Upper lobe of right lung (tissue), 1 donor: Measurements from ENCODE around the gene NOTCH1. TPM values are rescaled to one million over a fixed set of nuclear protein-coding genes. Genes with fewer than 3 reads are reported as not detected.
A peak's percentile ranks its signal among the peaks of the same experiment; 100 is the strongest.

Experiments
- ATAC-seq: fragments of 200-7000 bp; cut with Tn5 transposase; one replicate; pipeline ENCODE4 v1.9.1; 2020; ENCODE audit warnings: mild to moderate bottlenecking, moderate library complexity
- DNase-seq: peaks from one replicate; pipeline ENCODE4 v3.0.0-alpha.2; 2020
- H3K27ac ChIP-seq: fragments of 200-600 bp; one replicate; pipeline ENCODE4 v1.8.0; 2022
- H3K27me3 ChIP-seq: fragments of 200-600 bp; one replicate; pipeline ENCODE4 v1.8.0; 2022; ENCODE audit warnings: mild to moderate bottlenecking
- H3K36me3 ChIP-seq: fragments of 200-600 bp; one replicate; pipeline ENCODE4 v1.8.0; 2022
- H3K4me1 ChIP-seq: fragments of 200-600 bp; one replicate; pipeline ENCODE4 v1.8.0; 2022
- H3K4me3 ChIP-seq: fragments of 200-600 bp; one replicate; pipeline ENCODE4 v1.8.0; 2022; ENCODE audit warnings: mild to moderate bottlenecking
- H3K9me3 ChIP-seq: fragments of 200-600 bp; one replicate; pipeline ENCODE4 v1.8.0; 2022
- intact Hi-C: fragments of 100-400 bp; cut with DNase I; formaldehyde crosslinking; loops from one replicate; pipeline ENCODE4 v1.11.0; 2022
- total RNA-seq: library from RNA; stranded (reverse); fragmentation: NEBNext Ultra II Directional; extraction: Animal tissue kit (Norgen Biotek cat#: 25700); gene quantifications from one replicate; pipeline ENCODE4 v1.2.1, GENCODE V29; 2021
- TF ChIP-seq, protein P1 (sequence below): fragments of 200-600 bp; IDR thresholded peaks from one replicate; pipeline ENCODE4 v1.8.0; 2022; ENCODE audit warnings: antibody characterized with exemption
- donor health status: DM: no; HTN: yes; CAD: no; lungs with severe emphysema.

The NOTCH1 gene
- total RNA-seq, 1 donor from 2014 or later = 114 TPM

DNA sequence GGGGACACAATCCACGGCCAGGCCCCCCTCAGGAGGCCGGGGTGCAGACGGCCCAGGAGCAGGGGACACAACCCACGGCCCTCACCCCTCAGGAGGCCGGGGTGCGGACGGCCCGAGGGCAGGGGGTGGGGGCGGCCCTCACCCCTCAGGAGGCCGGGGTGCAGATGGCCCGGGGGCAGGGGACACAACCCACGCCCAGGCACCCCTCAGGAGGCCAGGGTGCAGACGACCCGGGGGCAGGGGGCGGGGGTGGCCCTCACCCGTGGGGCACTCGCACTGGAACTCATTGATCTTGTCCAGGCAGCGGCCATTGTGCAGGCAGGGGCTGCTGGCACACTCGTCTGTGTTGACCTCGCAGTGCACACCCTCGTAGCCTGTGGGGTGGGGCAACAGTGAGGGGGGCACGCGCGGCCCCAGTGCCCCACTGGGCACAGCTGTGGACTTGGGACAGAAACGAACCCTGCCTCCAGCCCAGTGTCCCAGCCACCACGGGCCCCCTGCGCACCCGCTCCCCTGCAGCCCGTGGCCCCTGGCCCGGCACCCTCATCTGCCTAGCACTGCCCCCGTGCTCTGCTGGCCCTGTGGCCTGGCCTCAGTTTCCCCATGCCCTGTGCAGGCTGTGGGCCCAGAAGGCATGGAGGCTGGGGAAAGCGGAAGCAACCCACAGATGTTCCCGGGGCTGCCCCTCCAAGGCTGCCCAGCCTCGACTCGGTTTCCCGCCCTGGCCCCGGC, 28.7 kb downstream of the NOTCH1 start:
- Histone ChIP-seq H3K36me3 (peaks cover 72% of the 10 kb centered on the region), H3K4me1 (peaks cover 27% of the 10 kb centered on the region)

DNA sequence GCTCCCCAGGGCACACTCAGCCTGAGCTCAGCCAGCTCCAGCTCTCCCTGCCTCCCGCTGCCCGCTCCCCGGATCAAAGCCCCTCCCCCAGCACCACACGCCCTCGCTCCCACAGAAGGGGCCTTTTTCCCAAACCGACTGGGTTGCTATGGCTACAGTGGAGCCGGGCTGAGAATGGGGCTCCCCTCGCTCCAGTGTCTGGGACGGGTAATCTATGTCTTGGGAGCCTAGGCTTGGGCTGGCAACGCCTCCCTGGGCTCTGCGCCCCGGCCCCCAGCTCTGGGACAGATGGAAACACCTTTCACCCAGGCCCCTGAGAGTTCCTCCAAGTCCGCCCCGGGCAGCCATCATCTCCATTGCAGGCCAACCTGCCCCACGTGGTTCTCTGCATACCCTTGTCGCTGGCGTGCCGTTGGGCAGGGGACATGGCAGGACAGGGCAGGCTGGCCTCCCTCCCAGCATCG, 29.6 kb downstream of the NOTCH1 start:
- ATAC-seq (no peak), DNase-seq (no peak)
- intact Hi-C loops = no loop called here
- no peaks in the 10 kb centered on the region for H3K9me3 ChIP-seq
- peaks cover 21% of the 10 kb centered on the region for H3K4me1 ChIP-seq
- TF ChIP-seq, protein P1, sequence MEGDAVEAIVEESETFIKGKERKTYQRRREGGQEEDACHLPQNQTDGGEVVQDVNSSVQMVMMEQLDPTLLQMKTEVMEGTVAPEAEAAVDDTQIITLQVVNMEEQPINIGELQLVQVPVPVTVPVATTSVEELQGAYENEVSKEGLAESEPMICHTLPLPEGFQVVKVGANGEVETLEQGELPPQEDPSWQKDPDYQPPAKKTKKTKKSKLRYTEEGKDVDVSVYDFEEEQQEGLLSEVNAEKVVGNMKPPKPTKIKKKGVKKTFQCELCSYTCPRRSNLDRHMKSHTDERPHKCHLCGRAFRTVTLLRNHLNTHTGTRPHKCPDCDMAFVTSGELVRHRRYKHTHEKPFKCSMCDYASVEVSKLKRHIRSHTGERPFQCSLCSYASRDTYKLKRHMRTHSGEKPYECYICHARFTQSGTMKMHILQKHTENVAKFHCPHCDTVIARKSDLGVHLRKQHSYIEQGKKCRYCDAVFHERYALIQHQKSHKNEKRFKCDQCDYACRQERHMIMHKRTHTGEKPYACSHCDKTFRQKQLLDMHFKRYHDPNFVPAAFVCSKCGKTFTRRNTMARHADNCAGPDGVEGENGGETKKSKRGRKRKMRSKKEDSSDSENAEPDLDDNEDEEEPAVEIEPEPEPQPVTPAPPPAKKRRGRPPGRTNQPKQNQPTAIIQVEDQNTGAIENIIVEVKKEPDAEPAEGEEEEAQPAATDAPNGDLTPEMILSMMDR = no peak
- peaks cover 82% of the 10 kb centered on the region for H3K36me3 ChIP-seq
- H3K4me3 ChIP-seq = no peak overlapping the region
- no peak overlapping the region for H3K27ac ChIP-seq
- no peaks in the 10 kb centered on the region for H3K27me3 ChIP-seq

More for the DNA sequence above, 28.7 kb downstream of the NOTCH1 start:
- no peak for ATAC-seq
- H3K9me3 ChIP-seq = no peaks in the 10 kb centered on the region
- no peak for DNase-seq
- intact Hi-C loops = no loop called here
- no peak overlapping the region for H3K4me3 ChIP-seq
- TF ChIP-seq, protein P1 = no peak
- no peak overlapping the region for H3K27ac ChIP-seq
- no peaks in the 10 kb centered on the region for H3K27me3 ChIP-seq

DNA sequence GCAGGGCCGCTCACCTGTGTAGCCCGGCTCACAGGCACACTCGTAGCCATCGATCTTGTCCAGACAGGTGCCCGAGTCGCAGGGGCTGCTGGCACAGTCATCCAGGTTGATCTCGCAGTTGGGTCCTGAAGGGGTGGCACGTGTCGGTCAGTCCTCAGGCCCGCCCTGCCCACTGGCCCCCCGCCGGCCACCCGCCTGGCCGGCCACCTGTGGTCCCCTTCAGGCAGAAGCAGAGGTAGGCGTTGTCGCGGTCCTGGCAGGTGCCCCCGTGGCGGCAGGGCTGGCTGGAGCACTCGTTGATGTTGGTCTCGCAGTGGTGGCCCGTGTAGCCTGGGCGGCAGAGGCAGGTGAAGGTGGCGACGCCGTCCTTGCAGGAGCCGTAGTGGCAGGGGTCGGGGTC, 30.6 kb downstream of the NOTCH1 start:
- H3K36me3 ChIP-seq = peaks cover 91% of the 10 kb centered on the region
- intact Hi-C loops = no loop called here
- no peaks in the 10 kb centered on the region for H3K9me3 ChIP-seq
- TF ChIP-seq, protein P1 = no peak
- no peaks in the 10 kb centered on the region for H3K27me3 ChIP-seq
- DNase-seq = no peak
- peaks cover 18% of the 10 kb centered on the region for H3K4me1 ChIP-seq
- ATAC-seq = no peak
- no peak overlapping the region for H3K27ac ChIP-seq
- no peak overlapping the region for H3K4me3 ChIP-seq

DNA sequence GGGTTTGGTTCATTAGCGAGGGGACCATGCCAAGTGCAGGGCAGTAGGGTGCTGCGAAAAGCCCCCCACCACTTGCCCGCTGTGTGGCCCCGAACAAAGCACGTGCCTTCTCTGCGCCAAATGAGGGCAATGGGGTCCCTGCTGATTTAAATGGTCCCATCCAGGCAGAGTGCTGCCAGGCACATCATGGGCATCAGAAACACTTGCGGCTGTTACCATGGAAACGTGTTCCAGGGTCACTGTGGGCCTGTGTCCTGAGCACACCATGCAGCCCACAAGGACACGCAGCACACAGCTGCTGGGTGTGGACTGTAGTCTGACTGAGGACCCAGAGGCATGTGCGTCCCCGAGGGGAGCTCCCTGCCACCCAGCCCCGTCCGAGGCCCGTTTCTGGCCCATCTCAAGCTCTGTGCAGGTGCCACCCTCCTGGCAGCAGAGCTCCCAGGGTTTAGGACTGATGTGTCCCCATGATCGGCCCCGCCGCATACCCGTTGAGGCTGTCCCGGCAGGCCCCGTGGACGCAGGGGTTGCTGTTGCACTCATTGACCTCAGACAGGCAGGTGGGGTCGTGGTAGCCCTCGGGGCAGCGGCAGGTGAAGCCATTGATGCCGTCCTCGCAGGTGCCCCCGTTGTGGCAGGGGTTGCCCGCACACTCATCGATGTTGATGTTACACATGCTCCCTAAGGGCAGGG, 31.7 kb downstream of the NOTCH1 start:
- Histone ChIP-seq H3K27me3 (no peaks in the 10 kb centered on the region), H3K4me1 (peaks cover 16% of the 10 kb centered on the region), H3K36me3 (peaks cover 98% of the 10 kb centered on the region), H3K4me3 (no peak overlapping the region), H3K9me3 (no peaks in the 10 kb centered on the region), H3K27ac (no peak overlapping the region)
- ATAC-seq (no peak), DNase-seq (no peak)
- TF ChIP-seq, protein P1 = no peak
- intact Hi-C loops = no loop called here

DNA sequence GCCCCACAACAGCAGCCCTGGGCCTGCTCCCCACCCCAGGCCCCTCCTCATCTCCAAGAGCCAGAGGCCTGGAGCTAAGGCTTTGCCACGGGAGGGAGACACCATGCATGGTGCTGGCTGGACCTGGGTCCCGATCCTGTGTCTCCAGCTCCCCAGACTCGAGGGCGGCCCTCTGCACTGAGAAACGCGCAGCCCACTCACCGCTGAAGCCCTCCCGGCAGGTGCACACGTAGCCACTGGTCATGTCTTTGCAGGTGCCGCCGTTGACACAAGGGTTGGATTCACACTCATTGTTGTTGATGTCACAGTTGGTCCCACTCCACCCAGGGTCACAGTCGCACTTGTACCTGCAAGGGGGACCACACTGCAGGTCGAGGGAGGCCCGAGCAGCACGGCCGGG, 32.7 kb downstream of the NOTCH1 start:
- TF ChIP-seq, protein P1 = no peak
- H3K27me3 ChIP-seq = no peaks in the 10 kb centered on the region
- intact Hi-C loops = no loop called here
- DNase-seq (no peak), ATAC-seq (no peak)
- H3K27ac ChIP-seq = peak overlapping the region; percentile 6
- H3K4me3 ChIP-seq = no peak overlapping the region
- H3K4me1 ChIP-seq = peaks cover 16% of the 10 kb centered on the region
- H3K9me3 ChIP-seq = no peaks in the 10 kb centered on the region
- H3K36me3 ChIP-seq = peaks cover 98% of the 10 kb centered on the region
